ENCODE data around the gene SLC38A3. TPM values are rescaled to one million over a fixed set of nuclear protein-coding genes. Genes with fewer than 3 reads are reported as not detected.

SLC38A3 gene
- total RNA-seq, 1 donor from 2014 or later, result 2.0 TPM

DNA sequence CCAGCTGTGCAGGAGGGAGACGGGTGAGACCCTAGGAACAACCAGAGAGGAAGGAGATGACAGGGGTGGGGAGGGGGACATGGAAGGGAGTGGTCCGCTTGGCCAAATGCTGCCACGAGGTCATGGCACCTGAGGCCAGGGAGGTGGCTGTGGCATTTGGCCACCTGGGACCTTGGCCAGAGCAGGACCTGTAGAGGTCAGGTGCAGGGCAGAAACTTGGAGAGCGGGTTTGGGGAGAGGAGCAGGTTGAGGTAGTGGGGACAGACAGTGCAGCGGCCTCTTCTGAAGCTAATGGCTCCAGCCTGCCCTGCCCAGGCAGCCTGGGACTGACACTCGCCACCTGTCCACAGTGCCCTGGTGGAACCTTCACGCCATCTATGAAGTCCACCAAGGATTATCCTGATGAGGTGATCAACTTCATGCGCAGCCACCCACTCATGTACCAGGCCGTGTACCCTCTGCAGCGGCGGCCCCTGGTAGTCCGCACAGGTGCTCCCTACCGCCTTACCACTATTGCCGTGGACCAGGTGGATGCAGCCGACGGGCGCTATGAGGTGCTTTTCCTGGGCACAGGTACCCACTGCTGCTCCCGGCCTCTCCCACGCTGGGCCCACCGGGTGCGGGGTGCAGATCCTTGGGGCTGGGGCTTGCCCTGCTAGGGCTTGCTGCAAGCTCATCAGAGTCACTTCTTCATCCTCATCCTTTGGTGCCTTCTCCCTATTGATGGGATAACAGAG is 20.7 kb upstream of the SLC38A3 start:
- H3K4me1 ChIP-seq, result peaks cover 8% of the 10 kb centered on the region
- TF ChIP-seq, protein P1, sequence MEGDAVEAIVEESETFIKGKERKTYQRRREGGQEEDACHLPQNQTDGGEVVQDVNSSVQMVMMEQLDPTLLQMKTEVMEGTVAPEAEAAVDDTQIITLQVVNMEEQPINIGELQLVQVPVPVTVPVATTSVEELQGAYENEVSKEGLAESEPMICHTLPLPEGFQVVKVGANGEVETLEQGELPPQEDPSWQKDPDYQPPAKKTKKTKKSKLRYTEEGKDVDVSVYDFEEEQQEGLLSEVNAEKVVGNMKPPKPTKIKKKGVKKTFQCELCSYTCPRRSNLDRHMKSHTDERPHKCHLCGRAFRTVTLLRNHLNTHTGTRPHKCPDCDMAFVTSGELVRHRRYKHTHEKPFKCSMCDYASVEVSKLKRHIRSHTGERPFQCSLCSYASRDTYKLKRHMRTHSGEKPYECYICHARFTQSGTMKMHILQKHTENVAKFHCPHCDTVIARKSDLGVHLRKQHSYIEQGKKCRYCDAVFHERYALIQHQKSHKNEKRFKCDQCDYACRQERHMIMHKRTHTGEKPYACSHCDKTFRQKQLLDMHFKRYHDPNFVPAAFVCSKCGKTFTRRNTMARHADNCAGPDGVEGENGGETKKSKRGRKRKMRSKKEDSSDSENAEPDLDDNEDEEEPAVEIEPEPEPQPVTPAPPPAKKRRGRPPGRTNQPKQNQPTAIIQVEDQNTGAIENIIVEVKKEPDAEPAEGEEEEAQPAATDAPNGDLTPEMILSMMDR (IDR thresholded peaks at IDR 0.05), result no peak
- peak in 1 of 2 donors; percentile 14 for TF ChIP-seq POLR2AphosphoS5 (IDR thresholded peaks at IDR 0.05; ENCODE audit: insufficient read depth in 1 of 2, low read depth in 1 of 2)
- DNase-seq (ENCODE audit: extremely low spot score in 2 of 2), result no peak
- H3K4me3 ChIP-seq, result no peak overlapping the region
- no peaks in the 10 kb centered on the region for H3K27me3 ChIP-seq
- no peak overlapping the region for H3K27ac ChIP-seq
- peaks cover 0 to 15% of the 10 kb centered on the region in 2 donors for H3K36me3 ChIP-seq
- intact Hi-C loops (cut with DNase I), result no loop called here
- H3K9me3 ChIP-seq, result no peaks in the 10 kb centered on the region

DNA sequence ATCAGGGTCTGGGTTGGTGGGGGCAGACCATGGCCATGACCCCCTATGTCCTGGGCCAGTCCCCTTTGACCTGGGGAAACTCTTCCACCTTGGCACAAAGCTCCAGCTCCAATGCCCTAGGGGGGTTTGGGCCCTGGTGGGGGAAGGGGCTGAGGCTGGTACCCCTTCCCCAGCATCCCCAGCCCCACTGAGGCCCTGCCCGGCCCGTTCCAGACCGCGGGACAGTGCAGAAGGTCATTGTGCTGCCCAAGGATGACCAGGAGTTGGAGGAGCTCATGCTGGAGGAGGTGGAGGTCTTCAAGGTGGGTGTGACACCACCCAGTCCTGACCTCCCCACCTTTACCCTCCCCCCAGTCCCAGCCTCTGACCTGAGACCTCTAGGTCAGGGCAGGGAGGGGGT is 19.8 kb upstream of the SLC38A3 start:
- intact Hi-C loops (cut with DNase I), result no loop called here
- no peak overlapping the region for H3K4me3 ChIP-seq
- H3K36me3 ChIP-seq, result peaks cover 0 to 15% of the 10 kb centered on the region in 2 donors
- H3K27me3 ChIP-seq, result no peaks in the 10 kb centered on the region
- H3K27ac ChIP-seq, result no peak overlapping the region
- peaks cover 8% of the 10 kb centered on the region for H3K4me1 ChIP-seq
- TF ChIP-seq POLR2AphosphoS5 (IDR thresholded peaks at IDR 0.05; ENCODE audit: insufficient read depth in 1 of 2, low read depth in 1 of 2) (no peak), POLR2A (IDR thresholded peaks at IDR 0.05) (no peak)
- TF ChIP-seq, protein P1 (IDR thresholded peaks at IDR 0.05), result no peak
- DNase-seq (ENCODE audit: extremely low spot score in 2 of 2), result no peak
- H3K9me3 ChIP-seq, result no peaks in the 10 kb centered on the region

DNA sequence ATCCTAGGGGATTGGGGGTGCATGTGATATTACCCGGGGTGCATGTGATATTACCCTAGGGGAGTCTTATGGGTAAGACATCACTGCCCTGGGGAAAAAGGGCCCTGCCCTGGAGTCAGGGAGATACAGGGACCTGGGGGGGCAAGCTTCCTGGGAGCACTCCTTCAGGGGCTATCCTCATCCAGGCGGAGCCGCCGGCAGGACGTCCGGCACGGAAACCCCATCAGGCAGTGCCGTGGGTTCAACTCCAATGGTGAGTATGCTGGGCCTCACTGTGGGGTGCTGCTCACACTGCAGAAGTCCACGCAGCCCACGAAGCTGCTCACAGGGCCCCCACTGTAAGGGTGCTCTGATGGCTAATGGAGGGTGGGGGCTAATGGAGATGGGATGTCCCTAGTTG is 19.0 kb upstream of the SLC38A3 start:
- intact Hi-C loops (cut with DNase I), result no loop called here
- Histone ChIP-seq H3K4me3 (no peak overlapping the region), H3K36me3 (peaks cover 0 to 15% of the 10 kb centered on the region in 2 donors), H3K27me3 (no peaks in the 10 kb centered on the region), H3K9me3 (no peaks in the 10 kb centered on the region), H3K27ac (no peak overlapping the region), H3K4me1 (peaks cover 8% of the 10 kb centered on the region)
- no peak for DNase-seq (ENCODE audit: extremely low spot score in 2 of 2)
- TF ChIP-seq, protein P1 (IDR thresholded peaks at IDR 0.05), result no peak
- TF ChIP-seq POLR2A (IDR thresholded peaks at IDR 0.05) (no peak), POLR2AphosphoS5 (IDR thresholded peaks at IDR 0.05; ENCODE audit: insufficient read depth in 1 of 2, low read depth in 1 of 2) (no peak)

DNA sequence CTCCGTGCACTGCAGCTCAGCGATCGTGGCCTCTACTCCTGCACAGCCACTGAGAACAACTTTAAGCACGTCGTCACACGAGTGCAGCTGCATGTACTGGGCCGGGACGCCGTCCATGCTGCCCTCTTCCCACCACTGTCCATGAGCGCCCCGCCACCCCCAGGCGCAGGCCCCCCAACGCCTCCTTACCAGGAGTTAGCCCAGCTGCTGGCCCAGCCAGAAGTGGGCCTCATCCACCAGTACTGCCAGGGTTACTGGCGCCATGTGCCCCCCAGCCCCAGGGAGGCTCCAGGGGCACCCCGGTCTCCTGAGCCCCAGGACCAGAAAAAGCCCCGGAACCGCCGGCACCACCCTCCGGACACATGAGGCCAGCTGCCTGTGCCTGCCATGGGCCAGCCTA is 17.3 kb upstream of the SLC38A3 start:
- no peak overlapping the region for H3K27ac ChIP-seq
- H3K36me3 ChIP-seq, result peaks cover 0 to 15% of the 10 kb centered on the region in 2 donors
- intact Hi-C loops (cut with DNase I), result loop anchor here (2.0 kb wide), 1 partner anchor 67 kb away; no protein-coding TSS in a partner anchor
- H3K27me3 ChIP-seq, result no peaks in the 10 kb centered on the region
- no peak for DNase-seq (ENCODE audit: extremely low spot score in 2 of 2)
- H3K4me1 ChIP-seq, result peaks cover 10% of the 10 kb centered on the region
- no peak overlapping the region for H3K4me3 ChIP-seq
- H3K9me3 ChIP-seq, result no peaks in the 10 kb centered on the region
- TF ChIP-seq, protein P1 (IDR thresholded peaks at IDR 0.05), result no peak
- TF ChIP-seq POLR2AphosphoS5 (IDR thresholded peaks at IDR 0.05; ENCODE audit: insufficient read depth in 1 of 2, low read depth in 1 of 2) (no peak), POLR2A (IDR thresholded peaks at IDR 0.05) (no peak)

DNA sequence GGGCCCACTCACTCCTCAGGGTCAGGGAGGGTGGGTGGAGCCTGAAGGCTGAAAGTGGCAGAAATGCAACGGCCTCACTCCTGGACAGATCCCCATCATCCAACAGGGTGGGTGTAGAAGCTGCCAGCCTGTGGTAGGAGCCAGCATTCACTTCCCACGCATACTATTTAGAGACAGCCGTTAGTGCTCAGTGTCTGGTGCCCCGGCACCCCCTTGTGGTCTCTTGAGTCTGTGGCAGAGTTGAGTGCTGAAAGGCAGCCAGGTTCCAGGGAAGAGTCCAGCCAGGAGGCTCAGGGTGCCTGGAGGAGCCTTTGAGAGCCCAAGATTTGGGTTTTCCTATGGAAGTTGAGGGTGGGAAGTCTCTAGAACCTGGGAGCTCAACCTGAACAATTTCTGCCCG is 15.8 kb upstream of the SLC38A3 start:
- intact Hi-C loops (cut with DNase I), result loop anchor here (2.0 kb wide), 1 partner anchor 68 kb away; no protein-coding TSS in a partner anchor
- H3K4me3 ChIP-seq, result no peak overlapping the region
- peaks cover 7% of the 10 kb centered on the region for H3K27me3 ChIP-seq
- peaks cover 25% of the 10 kb centered on the region for H3K4me1 ChIP-seq
- no peak overlapping the region for H3K27ac ChIP-seq
- no peaks in the 10 kb centered on the region for H3K9me3 ChIP-seq
- TF ChIP-seq POLR2A (IDR thresholded peaks at IDR 0.05) (no peak), POLR2AphosphoS5 (IDR thresholded peaks at IDR 0.05; ENCODE audit: insufficient read depth in 1 of 2, low read depth in 1 of 2) (peak; percentile 20 to 31)
- TF ChIP-seq, protein P1 (IDR thresholded peaks at IDR 0.05), result peak; percentile 58 to 67 (median 60)
- H3K36me3 ChIP-seq, result peaks cover 0 to 15% of the 10 kb centered on the region in 2 donors
- no peak for DNase-seq (ENCODE audit: extremely low spot score in 2 of 2)
